Stimulated activated CD8-positive, alpha-beta memory T cell treated with anti-CD3 and anti-CD28 coated beads, Interleukin-2, amount 100 ng/mL, for 48 hours (primary cell): ENCODE data around the gene EPB41L4B.
A peak's percentile ranks its signal among the peaks of the same experiment; 100 is the strongest.
"Not testable (repeated sequence)": the region's sequence is repeated elsewhere in the genome, so short reads cannot be mapped to it uniquely, and the experiment has no call there.

Experiments
- DNase-seq, 2 donors: peaks; one replicate each; pipeline ENCODE4 v3.0.0-alpha.2; 2020; ENCODE audit warnings: low read depth in 2 of 2

Gene EPB41L4B

DNA sequence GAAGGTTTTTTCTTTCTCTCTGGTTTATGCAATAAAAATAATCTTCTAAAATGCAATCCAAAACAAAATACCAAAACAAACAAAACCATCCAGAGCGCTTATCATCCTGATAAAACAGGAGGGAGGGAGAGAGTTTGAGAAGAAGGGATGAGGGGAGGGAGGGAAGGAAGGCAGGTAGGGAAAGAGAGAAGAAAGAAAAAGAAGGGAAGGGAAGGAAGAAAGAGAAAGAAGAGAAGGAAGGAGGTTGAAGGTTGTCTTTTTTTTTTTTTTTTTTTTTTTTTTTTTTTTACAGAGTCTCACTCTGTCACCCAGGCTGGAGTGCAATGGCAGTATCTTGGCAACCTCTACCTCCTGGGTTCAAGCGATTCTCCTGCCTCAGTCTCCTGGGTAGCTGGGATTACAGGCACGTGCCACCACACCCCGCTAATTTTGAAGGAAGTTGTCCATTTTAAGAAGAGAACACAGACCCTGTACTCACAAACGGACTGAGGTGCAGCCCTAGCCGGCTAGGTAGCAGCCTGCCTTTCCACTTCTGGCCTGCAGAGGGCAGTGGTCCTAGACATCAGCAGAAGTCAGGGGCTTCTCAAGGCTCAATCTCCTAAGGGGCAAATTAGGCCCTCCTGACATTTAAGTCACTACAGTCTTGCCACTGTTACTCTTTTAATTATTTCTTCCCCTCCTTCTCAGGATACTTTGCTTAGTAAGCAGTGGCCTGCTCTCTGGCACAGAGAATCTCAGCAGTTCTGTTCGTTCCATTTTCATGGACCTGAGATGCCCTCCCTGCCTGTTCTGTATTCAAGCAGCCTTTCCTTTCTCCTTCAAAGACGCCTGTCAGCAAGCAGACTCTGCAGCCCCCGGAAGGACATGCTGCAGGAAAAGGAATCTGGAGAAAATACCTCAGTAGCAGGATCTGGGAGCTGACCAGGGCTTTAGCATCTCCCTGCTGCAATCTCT is 76.4 kb downstream of the EPB41L4B start:
- peak; percentile 49 to 65 for DNase-seq

DNA sequence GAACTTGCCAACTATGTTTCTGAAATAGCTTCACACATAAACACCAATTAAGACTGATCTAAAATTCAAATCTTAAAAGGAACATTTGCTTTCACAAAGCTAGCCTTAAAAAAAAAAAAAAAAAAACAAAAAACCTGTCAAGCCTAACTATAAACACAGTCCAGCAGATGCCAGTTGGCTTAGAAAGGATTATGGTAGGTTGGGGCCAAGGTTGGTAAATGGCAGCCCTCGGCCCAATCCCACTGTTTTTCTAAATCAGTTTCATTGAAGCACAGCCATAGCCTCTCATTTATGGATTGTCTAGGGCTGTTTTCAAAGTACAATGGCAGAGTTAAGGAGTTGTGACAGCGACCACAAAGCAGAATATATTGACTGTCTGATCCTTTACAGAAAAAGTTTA is 78.1 kb downstream of the EPB41L4B start:
- no peak for DNase-seq

DNA sequence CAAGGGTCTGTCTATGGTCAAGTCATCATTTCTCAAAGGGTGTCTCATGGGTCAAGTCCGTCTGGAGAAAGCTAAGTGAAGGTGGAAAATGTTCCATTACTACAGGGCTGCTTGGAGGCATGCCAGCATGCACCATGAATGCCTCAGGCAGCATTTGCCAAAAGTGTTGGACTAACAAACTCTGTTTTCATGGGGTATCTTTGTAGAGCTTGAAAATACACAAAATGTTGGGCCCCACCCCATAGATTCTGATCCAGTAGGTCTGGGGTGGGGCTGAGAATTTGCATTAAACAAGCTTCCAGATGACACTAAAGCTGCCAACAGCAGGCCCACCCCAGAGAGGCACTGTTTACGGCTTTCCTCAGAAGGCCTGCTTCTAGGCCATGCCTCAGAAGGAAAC is 78.8 kb downstream of the EPB41L4B start:
- DNase-seq, result no peak

DNA sequence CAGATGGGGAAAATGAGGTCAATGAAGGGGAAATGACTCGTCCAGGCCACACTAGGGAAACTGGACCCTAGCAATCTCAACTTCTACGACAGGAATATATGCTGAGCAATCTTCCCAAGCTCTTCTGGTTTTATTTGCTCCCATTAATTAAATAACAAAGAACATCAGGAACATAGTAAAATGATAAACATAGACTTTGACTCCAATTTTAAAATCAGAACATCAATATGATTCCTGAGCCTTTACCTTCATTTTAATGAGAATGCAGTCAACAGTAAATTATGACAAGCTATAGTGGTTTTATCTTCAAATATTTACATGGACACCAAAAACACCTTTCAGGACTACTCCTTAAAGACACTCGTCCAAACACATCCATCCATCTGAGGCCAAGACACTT is 79.7 kb downstream of the EPB41L4B start:
- no peak for DNase-seq

DNA sequence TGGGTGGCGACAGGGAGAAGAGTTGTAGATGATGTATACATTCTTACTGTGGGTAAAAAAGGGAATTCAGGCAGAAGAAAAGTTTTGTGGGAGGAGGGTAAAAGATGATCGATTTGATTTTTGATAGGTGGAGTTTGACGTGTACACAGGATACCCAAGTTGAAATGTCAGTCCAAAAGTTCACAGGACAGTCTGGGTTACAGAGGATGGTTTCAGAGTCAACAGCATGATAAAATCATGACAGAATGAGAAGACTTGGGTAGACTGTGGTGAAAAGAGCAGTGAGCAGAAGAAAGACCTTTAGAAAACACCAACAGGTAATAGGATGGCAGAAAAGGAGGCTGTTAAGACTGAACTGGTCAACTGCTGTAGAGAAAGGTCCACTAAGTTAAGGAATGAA is 81.6 kb downstream of the EPB41L4B start:
- DNase-seq, result no peak

DNA sequence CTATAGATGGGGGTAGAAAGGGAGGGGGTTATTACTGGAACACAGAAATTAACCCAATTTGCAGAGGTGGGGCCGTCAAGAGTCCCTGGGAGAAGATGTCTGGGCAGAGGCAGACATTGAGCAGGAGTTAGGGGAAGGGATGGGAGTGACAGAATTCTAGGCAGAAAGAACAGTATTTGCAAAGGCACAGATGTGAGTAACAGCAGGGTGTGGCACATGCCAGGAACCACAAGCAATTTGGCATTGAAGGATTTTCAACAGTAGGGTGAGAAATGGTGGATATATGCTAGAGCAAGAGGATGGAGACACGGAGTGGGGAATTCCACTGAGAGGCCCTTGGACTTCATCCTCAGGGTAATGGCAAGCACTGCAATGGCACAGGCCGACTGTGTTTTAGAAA is 82.2 kb downstream of the EPB41L4B start:
- no peak for DNase-seq

DNA sequence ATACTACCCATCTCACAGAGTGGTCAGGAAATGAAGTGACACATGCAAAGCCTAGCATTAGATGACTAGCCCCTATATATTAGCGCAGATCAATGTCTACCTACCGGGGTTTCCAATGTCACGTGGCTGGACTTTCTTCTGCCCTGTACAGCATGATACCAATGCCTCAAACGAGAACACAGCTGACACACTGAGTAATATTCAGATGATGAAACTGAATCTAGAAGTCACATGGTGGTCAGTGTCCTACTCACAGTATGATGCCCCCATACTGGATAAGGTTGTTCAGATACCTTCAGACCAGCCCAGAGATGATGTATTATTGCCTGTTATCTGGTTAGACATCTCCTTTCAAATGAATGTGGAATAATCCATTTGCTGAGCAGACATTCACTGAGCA is 82.7 kb downstream of the EPB41L4B start:
- DNase-seq, result no peak

DNA sequence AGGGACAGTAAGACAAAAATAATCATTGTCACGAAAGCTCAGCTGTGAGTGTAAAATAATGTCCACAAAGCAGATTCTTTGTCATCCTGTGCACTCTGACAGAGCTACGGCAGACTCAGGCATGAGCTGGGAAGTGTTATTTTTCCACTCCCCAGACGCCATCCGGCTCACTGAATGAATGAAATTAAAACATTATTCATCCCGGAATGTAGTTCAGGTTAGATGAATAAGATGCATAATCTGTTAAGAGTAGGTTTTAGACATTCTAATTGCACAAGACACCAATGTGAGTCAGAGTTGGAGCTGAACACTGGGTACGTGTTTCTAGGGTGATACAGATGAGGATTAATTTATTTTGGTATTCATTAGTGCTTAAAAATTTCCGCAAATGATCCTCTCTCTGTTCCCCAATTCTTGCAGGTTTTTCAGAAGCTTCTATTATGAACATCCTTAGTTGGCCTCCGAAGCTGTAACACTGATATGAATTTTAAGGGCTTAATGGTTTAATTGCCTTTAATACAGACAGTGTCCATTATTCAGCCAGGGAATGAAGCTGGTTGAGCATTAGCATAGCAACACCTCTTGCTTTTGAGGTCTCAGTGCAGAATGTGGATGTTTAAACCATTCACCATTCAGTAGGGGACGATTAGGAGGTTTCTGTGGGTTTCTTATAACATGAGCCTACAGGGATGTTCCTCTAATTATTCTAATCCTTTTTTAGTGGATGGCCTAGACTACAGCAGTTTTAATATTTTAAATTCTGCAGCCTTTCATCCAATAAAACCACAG is 88.2 kb downstream of the EPB41L4B start:
- no peak for DNase-seq

DNA sequence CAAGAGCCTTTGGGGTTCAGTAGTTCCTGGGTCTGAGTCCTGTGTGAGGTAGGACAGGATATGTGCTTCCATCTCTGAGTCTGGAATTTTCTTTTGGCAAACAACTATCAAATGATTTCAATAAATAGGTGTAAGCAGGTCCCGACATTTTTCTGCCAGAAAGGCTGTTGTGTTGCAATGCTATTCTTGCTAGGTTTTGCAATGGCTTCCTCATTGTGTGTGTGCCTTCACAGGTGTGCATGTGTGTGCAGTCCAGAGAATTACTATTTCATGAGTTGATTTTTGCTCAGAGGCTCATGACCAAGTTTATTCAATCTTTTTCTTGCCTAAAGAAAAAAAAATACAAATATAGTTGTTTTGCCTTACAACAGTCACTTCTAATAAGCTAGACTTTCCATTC is 89.3 kb downstream of the EPB41L4B start:
- DNase-seq, result no peak

DNA sequence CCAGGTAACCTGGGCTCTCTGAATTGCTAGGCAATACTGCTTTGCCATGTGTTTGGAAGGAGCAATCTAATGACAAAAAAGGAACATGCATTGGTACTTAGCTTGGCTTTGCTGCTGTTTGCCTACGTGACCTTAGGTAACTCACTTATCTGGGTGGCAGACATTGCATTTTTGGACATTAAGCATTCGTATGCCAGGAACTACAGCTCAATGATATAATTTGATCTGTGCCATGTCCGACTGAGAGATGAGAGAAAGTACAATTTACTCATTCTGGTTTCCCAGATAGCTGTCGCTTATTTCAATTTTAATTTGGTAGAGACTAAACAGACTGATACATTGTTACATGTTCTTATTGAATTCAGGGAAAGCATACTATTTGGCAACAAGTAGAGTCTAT is 90.6 kb downstream of the EPB41L4B start:
- DNase-seq, result no peak

DNA sequence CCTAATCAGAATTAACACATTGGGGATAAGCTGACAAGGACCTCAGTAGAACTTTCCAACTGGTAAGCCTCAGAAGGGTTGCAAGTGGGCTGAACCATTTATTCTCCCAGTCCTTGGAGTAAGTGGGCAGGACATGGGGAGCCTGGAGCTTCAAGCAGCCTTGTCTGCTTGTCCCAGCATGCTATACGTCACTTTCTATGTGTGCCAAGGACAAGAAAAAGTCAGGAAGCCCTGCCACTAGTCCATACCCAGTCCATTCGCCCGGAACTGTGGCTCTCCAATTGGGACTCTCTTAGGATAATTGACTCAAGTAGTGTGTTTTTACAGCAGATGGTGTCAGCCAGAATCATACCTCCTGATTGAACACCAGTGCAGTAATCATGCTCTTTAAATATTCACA is 91.2 kb downstream of the EPB41L4B start:
- no peak for DNase-seq

DNA sequence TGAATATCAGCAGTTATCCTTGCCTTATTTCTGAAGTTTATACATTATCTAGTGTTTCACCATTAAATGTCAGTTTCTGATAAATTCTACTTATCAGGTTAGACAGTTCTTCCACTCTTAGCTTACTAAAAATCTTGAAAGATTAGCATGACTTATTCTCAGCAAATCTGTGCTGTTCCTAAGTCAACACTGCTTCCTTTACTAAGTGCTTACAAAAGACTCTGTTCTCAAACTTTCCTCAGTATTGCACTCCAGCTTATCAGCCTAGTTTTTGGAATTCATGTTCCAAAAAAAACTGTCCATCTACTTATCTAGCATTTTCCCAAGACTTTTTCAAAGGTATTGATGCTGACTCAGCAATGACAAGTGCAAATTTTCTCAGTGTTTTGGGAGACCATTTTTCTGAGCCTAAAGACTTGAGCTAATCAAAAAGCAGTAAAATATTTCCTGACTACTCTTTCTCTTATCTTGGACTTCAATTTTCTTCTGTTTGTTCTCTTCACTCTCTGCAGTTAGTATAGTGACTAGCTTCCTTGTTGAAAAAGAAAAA is 92.7 kb downstream of the EPB41L4B start:
- no peak for DNase-seq

DNA sequence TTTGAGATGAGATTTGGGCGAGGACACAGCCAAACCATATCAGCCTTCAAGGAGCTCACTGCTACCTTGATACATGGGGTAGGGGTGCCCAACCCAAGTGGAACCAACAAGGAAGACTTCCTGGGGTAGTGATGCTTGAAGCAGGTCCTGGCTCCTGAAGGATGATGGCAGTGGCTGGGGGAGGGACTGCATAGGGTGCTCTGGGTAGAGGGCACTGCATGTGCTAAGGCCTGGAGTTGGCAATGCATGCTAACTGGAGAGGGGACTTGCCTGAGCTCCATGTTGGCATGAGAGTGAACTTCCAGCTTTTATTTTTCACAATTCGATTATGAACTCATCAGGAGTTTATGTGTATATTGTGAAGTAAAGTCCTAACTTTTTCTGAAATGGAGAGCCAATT is 95.2 kb downstream of the EPB41L4B start:
- no peak for DNase-seq

DNA sequence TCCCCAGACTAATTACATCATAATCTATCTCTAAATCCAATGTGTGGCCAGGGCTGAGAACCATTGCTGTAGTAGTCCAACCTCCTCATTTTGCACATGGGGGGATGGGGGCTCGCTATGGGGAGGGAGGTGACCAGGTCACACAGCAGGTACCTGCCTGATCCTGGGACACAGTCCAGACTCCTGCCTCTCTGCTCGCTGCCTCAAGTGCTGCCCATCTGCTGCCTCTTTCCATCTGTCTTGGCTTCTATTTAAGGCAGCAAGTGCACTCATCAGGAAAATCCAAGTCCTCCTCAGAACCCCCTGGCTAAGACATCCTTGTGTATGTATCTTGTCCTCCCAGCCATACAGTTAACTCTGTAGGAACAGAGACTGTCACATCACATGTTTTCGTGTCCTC is 96.1 kb downstream of the EPB41L4B start:
- no peak for DNase-seq

DNA sequence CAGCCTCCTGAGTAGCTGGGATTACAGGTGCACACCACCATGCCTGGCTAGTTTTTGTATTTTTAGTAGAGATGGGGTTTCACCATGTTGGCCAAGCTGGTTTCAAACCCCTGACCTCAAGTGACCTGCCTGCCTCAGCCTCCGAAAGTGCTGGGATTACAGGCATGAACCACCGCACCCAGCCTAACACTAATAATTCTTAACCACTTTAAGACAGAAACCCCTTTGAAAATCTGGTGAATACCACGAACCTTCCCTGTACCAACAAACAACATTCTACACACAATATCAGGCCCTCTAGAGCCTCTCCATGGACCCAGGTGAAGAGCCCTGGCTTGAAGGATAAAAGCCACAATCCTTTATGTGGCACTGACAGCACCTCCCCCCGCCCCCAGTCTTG is 102.6 kb downstream of the EPB41L4B start:
- not testable (repeated sequence) for DNase-seq

DNA sequence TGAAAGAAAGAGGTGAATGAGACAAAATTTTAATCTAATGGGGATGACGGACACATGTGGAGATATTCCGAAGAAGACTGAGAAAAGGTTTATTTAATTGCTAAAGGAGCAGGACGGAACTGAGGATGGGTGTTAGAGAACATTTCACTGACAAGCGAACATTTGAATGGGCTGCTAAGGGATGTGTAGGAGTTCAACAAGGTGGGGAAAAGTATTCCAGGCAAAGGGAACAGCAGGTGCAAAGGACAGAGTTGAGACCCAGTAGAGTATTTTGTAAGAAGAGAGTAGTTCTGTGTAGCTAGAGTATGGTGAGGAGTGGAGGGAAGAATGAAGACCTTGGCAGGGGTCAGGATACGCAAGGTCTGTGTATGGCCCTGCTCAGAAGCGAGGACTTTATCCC is 106.4 kb downstream of the EPB41L4B start:
- no peak for DNase-seq

DNA sequence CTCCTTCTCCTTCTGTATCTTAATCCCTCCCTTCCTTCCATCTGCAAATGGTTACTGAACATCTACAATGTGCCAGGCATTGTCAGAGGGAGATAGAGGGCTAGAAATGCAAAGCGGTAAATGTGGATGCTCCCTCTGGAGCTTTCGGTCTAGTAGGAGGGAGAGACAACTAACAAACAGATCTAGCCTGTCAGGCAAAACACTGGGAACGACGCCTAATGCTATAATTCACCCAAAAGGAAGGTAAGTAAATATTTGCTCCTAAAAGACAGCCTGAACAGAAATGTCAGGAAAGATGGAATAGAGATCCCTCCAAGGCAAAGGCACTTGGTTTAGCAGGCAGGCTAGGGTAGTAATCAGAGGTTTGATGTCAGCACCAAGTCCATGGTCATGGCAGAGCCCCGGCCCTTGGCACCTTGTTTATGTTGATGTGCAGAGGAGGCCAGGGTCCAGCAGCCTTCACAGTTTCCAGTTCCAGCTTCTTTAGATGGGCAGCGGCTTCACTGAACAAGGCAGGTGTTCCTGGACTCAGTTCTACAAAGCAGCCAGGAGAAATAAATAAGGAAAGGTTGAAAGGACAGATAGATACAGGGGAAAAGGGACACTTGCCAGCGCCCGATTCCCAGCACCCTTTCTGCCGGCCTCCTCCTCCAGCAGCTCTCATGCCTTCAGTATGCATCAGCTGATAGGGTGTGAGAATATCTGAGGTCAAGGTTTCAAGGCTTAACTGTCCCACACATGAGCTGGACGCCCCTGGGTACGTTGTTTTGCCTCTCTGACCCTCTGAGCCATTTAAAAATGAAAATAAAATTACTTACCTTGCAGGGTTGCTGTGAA is 107.4 kb downstream of the EPB41L4B start:
- DNase-seq, result no peak

DNA sequence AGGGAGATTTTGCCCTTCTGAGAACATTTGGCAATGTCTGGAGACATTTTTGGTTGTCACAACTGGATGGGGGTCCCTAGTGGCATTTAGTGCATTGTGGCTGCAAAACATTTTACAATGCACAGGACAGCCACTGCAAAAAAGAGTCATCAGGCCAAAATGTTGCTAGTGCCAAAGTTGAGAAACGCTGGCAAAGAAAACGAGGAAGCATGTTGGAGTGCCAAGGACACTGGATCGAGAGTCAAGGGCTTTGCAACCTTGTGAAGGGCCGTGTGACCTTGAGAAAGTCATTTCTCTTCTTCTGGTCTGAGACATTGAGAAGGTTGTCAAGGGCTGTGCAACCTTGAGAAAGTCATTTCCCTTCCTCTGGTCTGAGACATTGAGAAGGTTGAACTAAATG is 108.1 kb downstream of the EPB41L4B start:
- no peak for DNase-seq

DNA sequence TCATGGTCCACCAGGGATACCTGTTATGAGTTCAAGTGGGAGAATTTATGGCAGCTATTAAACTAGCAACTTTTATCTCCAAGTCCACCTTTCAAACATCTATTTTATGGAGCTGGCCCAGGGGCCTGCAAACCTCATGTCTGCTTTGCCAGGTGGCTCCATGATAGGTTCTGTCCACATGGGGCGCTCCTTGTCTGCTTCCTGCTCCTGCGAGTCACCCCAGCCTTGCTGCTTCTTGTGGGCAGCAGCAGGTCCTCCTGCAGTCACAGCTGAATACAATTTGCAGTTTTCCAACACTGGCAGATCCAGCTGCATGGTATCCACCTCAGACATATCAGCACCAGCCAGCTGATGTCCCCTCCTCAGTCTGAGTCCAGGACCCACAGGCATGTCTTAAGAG is 114.2 kb downstream of the EPB41L4B start:
- DNase-seq, result peak in 1 of 2 donors; percentile 1

DNA sequence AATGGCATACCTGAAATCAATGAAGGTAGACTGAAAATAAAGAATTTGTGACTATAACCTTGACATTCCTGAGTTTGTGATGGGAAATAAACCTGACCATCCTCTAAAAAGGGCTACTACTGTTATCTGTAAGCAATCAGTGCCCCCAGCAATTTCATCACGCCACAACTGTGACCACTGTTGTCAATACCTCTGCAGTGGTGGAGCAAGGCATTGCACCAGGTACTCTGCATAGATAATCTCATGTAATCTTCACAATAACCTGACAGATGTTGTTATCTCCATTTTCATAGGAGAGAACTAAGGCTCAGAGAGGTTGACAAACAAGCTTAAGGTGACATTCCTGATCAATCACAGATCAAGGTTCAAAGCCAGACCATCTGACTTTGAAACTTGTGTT is 115.3 kb downstream of the EPB41L4B start:
- DNase-seq, result no peak

DNA sequence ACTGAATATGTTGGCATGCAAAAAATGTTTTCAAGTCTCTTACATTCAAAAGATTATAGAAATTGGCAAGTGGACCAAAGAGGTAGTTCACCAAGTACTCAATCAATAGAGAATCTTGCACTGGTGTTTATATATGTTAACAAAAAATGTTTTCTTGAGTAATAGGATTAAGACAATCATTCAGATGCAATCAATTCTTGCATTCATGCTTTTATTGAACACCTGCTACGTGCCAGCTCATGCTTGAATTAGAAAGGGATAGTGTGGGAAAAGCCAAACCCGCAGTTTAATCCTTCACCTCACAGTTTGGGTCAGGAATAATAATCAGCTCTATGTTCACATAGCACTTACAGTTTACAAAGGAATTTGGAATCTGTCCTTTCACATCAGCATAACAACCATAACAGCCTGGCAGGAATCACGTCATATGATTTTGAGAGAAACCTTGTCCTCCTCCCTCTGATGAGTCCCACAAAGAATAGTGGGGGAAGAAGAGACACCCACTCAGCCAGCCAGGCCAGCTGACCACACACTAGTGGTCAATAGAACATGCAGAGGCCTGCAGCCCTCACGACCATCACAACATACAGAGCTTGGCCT is 117.0 kb downstream of the EPB41L4B start:
- DNase-seq, result no peak
